Testis (tissue), 3 donors: Measurements from ENCODE around the gene TSC22D1. TPM values are rescaled to one million over a fixed set of nuclear protein-coding genes. Genes with fewer than 3 reads are reported as not detected.

ENCODE experiments used
- DNase-seq: peaks from one replicate; pipeline ENCODE4 v3.0.0-alpha.2; 2019
- H3K27ac ChIP-seq, 2 donors: fragments of 200-600 bp; sonication (generic); one replicate each; pipeline ENCODE4 v1.5.1; 2019
- H3K27me3 ChIP-seq: fragments of 200-600 bp; sonication (generic); one replicate; pipeline ENCODE4 v1.5.1; 2019
- H3K36me3 ChIP-seq: fragments of 200-600 bp; sonication (generic); one replicate; pipeline ENCODE4 v1.5.1; 2017; ENCODE audit warnings: low read depth; ENCODE audit errors: missing control alignments
- H3K4me1 ChIP-seq: fragments of 200-600 bp; sonication (generic); one replicate; pipeline ENCODE4 v1.5.1; 2019
- H3K4me3 ChIP-seq, 2 donors: fragments of 200-600 bp; sonication (generic); one replicate each; pipeline ENCODE4 v1.5.1; 2017 to 2019
- H3K9me3 ChIP-seq: fragments of 200-600 bp; sonication (generic); one replicate; pipeline ENCODE4 v1.5.1; 2017
- CTCF ChIP-seq, 3 experiments: fragments of 450-650 bp in 2 of 3; fragments of 200-600 bp in 1 of 3; sonication (generic) in 1 of 3; IDR thresholded peaks; one replicate each; pipeline ENCODE4 v1.5.1; 2016 to 2019; ENCODE audit warnings: antibody characterized with exemption in 3 of 3, mild to moderate bottlenecking in 2 of 3, moderate library complexity in 1 of 3
- POLR2A ChIP-seq: fragments of 450-650 bp; IDR thresholded peaks from one replicate; pipeline ENCODE4 v1.6.1; 2017; ENCODE audit warnings: antibody characterized with exemption, mild to moderate bottlenecking, moderate library complexity
- WGBS, 2 donors: methylation state at CpG; one replicate each; pipeline ENCODE4 v1.1.5; 2018; 5-methylcytosine and 5-hydroxymethylcytosine counted together
- intact Hi-C: fragments of 100-400 bp; cut with DNase I; formaldehyde crosslinking; loops from one replicate; pipeline ENCODE4 v1.15.1; 2023; ENCODE audit warnings: low total_unique reads
- polyA plus RNA-seq: library from polyadenylated mRNA; stranded (reverse); fragments of 350-450 nt; fragmentation: Illumina TruSeq; extraction: RNeasy Lipid Tissue Mini Kit (QIAGEN cat#74804); gene quantifications from one replicate; pipeline ENCODE4 v1.2.3, GENCODE V29; 2014; ENCODE audit warnings: low read depth, low replicate concordance; ENCODE audit not compliant: insufficient read depth
- total RNA-seq, 2 donors: library from RNA; depleted of rRNA; stranded (reverse); fragments of >200 nt; gene quantifications; one replicate each; pipeline ENCODE4 v1.2.3, GENCODE V29; 2016

Gene TSC22D1
- total and polyA plus RNA-seq, 3 donors from 2014 or later: 189 to 227 (median 193) TPM

GRCh38 chr13:44453881-44454280, 122.2 kb downstream of the TSC22D1 start:
- H3K4me1 ChIP-seq: no peaks in the 10 kb centered on the region
- DNase-seq: no peak
- 82 to 88% methylated on average over 1 of the region's 1 CpG for WGBS, 2 donors

GRCh38 chr13:44453069-44453468, 123.1 kb downstream of the TSC22D1 start:
- H3K4me1 ChIP-seq: no peaks in the 10 kb centered on the region
- H3K4me3 ChIP-seq: no peak overlapping the region
- no peak overlapping the region for H3K27ac ChIP-seq
- no peaks in the 10 kb centered on the region for H3K9me3 ChIP-seq
- intact Hi-C loops: no loop called here
- H3K36me3 ChIP-seq: no peaks in the 10 kb centered on the region
- H3K27me3 ChIP-seq: no peaks in the 10 kb centered on the region
- 69 to 73% methylated on average over 3 of the region's 3 CpGs for WGBS, 2 donors
- DNase-seq: no peak
- no peak for TF ChIP-seq POLR2A
- no peak for TF ChIP-seq CTCF (IDR thresholded peaks at IDR 0.05)

More at GRCh38 chr13:44453881-44454280, 122.2 kb downstream of the TSC22D1 start:
- Histone ChIP-seq H3K9me3 (no peaks in the 10 kb centered on the region), H3K27ac (no peak overlapping the region), H3K4me3 (no peak overlapping the region), H3K27me3 (no peaks in the 10 kb centered on the region), H3K36me3 (no peaks in the 10 kb centered on the region)
- intact Hi-C loops: no loop called here
- no peak for TF ChIP-seq POLR2A
- TF ChIP-seq CTCF (IDR thresholded peaks at IDR 0.05): no peak

- no peaks in the 10 kb centered on the region for H3K4me1 ChIP-seq
- no peak overlapping the region for H3K27ac ChIP-seq
- DNase-seq: no peak
- intact Hi-C loops: no loop called here
- H3K36me3 ChIP-seq: no peaks in the 10 kb centered on the region
- 58 to 80% methylated on average over 7 of the region's 7 CpGs for WGBS, 2 donors
- no peaks in the 10 kb centered on the region for H3K9me3 ChIP-seq
- no peak overlapping the region for H3K4me3 ChIP-seq
- TF ChIP-seq POLR2A (no peak), CTCF (IDR thresholded peaks at IDR 0.05) (no peak)
- no peaks in the 10 kb centered on the region for H3K27me3 ChIP-seq
Observed at GRCh38 chr13:44452418-44452817, 123.7 kb downstream of the TSC22D1 start.

- Histone ChIP-seq H3K36me3 (no peaks in the 10 kb centered on the region), H3K4me3 (no peak overlapping the region), H3K9me3 (no peaks in the 10 kb centered on the region), H3K27me3 (no peaks in the 10 kb centered on the region), H3K27ac (no peak overlapping the region), H3K4me1 (no peaks in the 10 kb centered on the region)
- intact Hi-C loops: no loop called here
- no peak for DNase-seq
- TF ChIP-seq CTCF (IDR thresholded peaks at IDR 0.05): no peak
- WGBS, 2 donors: 73 to 74% methylated on average over 7 of the region's 7 CpGs
Observed at GRCh38 chr13:44451651-44452050, 124.5 kb downstream of the TSC22D1 start.

GRCh38 chr13:44451126-44451525, 125.0 kb downstream of the TSC22D1 start:
- intact Hi-C loops: no loop called here
- no peak overlapping the region for H3K27ac ChIP-seq

More at GRCh38 chr13:44451126-44451525, 125.0 kb downstream of the TSC22D1 start:
- Histone ChIP-seq H3K4me1 (no peaks in the 10 kb centered on the region), H3K4me3 (no peak overlapping the region), H3K36me3 (no peaks in the 10 kb centered on the region), H3K9me3 (no peaks in the 10 kb centered on the region), H3K27me3 (no peaks in the 10 kb centered on the region)
- WGBS, 2 donors: 78 to 83% methylated on average over 12 of the region's 12 CpGs
- DNase-seq: no peak
- TF ChIP-seq CTCF (IDR thresholded peaks at IDR 0.05) (no peak), POLR2A (no peak)
